Measurements from ENCODE around the gene GALK1. TPM values are rescaled to one million over a fixed set of nuclear protein-coding genes. Genes with fewer than 3 reads are reported as not detected.

GALK1 gene
- total and polyA plus RNA-seq, 9 of the 15 experiments (the other 6 are each of a cell fraction or from before 2014, with no cell fraction given): 0.45 to 51.6 (median 17.4) TPM

DNA sequence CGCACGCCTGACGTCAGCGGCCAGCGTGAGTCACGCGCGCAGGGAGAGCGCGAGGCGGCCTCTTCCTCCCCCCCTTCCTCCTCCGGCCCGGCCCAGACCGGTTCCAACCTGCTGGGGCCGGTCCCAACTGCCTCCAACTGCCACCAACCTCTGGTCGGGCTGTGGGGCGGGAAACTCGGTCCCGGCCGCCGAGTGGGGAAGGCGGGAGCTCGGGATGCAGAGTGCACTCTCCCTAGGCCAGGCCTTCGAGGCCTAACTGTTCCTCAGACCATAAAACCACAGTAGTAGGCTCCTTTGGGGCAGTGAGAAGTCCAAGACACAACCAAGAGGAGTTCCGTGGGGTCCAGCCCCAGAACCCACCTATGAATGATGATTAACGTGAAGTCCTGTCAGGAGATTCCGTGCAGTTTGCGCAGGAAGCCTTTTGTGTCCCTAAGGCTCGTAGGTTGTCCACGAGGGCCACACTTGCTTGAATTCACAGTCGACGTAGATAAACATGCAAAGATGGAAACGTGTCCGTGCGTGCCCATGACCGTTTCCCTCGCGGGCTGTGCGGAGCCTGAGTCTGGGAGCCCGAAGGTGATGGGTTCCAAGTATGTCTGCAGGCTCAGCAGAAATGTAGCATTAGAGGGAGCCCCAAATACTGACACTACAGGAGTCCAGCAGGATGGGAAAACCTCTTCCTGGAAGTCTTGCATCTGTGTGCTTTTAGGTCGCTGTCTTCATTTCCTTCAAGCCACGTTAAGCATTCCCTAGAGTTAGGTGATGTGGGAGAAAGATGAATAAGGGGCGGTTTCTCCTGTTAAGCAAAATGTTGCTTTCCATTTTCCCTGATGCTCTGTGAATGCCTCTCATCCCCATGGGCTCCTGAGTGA is 20.3 kb upstream of the GALK1 start (continued):
- TF ChIP-seq, protein P1, sequence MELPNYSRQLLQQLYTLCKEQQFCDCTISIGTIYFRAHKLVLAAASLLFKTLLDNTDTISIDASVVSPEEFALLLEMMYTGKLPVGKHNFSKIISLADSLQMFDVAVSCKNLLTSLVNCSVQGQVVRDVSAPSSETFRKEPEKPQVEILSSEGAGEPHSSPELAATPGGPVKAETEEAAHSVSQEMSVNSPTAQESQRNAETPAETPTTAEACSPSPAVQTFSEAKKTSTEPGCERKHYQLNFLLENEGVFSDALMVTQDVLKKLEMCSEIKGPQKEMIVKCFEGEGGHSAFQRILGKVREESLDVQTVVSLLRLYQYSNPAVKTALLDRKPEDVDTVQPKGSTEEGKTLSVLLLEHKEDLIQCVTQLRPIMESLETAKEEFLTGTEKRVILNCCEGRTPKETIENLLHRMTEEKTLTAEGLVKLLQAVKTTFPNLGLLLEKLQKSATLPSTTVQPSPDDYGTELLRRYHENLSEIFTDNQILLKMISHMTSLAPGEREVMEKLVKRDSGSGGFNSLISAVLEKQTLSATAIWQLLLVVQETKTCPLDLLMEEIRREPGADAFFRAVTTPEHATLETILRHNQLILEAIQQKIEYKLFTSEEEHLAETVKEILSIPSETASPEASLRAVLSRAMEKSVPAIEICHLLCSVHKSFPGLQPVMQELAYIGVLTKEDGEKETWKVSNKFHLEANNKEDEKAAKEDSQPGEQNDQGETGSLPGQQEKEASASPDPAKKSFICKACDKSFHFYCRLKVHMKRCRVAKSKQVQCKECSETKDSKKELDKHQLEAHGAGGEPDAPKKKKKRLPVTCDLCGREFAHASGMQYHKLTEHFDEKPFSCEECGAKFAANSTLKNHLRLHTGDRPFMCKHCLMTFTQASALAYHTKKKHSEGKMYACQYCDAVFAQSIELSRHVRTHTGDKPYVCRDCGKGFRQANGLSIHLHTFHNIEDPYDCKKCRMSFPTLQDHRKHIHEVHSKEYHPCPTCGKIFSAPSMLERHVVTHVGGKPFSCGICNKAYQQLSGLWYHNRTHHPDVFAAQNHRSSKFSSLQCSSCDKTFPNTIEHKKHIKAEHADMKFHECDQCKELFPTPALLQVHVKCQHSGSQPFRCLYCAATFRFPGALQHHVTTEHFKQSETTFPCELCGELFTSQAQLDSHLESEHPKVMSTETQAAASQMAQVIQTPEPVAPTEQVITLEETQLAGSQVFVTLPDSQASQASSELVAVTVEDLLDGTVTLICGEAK (IDR thresholded peaks at IDR 0.05): no peak
- TF ChIP-seq, protein P1 (CRISPR knock-in tag; IDR thresholded peaks at IDR 0.05): no peak
- TF ChIP-seq, protein P2, sequence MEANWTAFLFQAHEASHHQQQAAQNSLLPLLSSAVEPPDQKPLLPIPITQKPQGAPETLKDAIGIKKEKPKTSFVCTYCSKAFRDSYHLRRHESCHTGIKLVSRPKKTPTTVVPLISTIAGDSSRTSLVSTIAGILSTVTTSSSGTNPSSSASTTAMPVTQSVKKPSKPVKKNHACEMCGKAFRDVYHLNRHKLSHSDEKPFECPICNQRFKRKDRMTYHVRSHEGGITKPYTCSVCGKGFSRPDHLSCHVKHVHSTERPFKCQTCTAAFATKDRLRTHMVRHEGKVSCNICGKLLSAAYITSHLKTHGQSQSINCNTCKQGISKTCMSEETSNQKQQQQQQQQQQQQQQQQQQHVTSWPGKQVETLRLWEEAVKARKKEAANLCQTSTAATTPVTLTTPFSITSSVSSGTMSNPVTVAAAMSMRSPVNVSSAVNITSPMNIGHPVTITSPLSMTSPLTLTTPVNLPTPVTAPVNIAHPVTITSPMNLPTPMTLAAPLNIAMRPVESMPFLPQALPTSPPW (CRISPR knock-in tag; IDR thresholded peaks at IDR 0.05): peak; percentile 100
- peak; percentile 51; the same call in 1 of the 2 replicates for TF ChIP-seq ZNF197 (CRISPR knock-in tag; IDR thresholded peaks at IDR 0.05; ENCODE audit: low read depth)
- TF ChIP-seq FOXJ3 (CRISPR knock-in tag; IDR thresholded peaks at IDR 0.05): no peak
- TF ChIP-seq ZNF3 (CRISPR knock-in tag; IDR thresholded peaks at IDR 0.05): no peak
- TF ChIP-seq RBM14 (IDR thresholded peaks at IDR 0.05; ENCODE audit: borderline replicate concordance, insufficient read depth, low read depth, low read length): no peak
- no peak for TF ChIP-seq U2AF2 (optimal IDR thresholded peaks at IDR 0.05; ENCODE audit: low read depth, low read length)
- TF ChIP-seq FOXP1 (CRISPR knock-in tag; IDR thresholded peaks at IDR 0.05): peak; percentile 22; the same call in 1 of the 2 replicates
- TF ChIP-seq ZNF766 (CRISPR knock-in tag; conservative IDR thresholded peaks at IDR 0.05): peak; percentile 20
- no peak for TF ChIP-seq RBM15 (IDR thresholded peaks at IDR 0.05; ENCODE audit: insufficient read depth, low read length)
- TF ChIP-seq SLC30A9 (CRISPR knock-in tag; IDR thresholded peaks at IDR 0.05): no peak
- TF ChIP-seq, protein P3, sequence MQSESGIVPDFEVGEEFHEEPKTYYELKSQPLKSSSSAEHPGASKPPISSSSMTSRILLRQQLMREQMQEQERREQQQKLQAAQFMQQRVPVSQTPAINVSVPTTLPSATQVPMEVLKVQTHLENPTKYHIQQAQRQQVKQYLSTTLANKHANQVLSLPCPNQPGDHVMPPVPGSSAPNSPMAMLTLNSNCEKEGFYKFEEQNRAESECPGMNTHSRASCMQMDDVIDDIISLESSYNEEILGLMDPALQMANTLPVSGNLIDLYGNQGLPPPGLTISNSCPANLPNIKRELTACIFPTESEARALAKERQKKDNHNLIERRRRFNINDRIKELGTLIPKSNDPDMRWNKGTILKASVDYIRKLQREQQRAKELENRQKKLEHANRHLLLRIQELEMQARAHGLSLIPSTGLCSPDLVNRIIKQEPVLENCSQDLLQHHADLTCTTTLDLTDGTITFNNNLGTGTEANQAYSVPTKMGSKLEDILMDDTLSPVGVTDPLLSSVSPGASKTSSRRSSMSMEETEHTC (IDR thresholded peaks at IDR 0.05): peak; percentile 96
- TF ChIP-seq IRF2 (CRISPR knock-in tag; IDR thresholded peaks at IDR 0.05): no peak

All from K562 (cell line).